LHCN-M2 (cell line): Measurements from ENCODE around the gene GRID1. TPM values are rescaled to one million over a fixed set of nuclear protein-coding genes. Genes with fewer than 3 reads are reported as not detected.

Experiments used
- DNase-seq: peaks from one replicate; pipeline ENCODE4 v3.0.0-alpha.2; 2012; ENCODE audit warnings: low read depth
- total RNA-seq: library from RNA; depleted of rRNA; stranded (reverse); fragments of >200 nt; gene quantifications from 2 replicates; pipeline ENCODE4 v1.2.3, GENCODE V29; 2014

GRID1 gene
- total RNA-seq, 1 experiment from 2014 or later: not detected

DNA sequence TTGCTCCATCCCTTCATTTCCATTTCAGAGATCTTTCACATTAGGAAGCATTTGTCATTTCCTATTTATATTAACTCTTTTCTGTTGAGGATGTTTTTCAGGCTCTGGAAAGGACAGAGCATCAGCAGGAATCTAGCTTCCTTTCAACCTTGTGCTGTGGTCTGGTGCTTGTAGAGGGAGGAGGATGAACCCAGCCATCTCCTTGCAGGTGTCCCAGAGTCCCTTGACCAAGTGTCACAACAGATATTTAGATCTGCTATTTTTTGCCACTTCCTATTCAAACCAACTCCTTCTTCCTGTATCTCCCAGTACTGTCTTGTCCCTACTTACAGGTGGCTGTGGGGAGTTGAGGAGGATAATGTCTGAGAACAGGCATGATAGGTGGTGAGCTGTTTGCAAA lies 742.8 kb downstream of the GRID1 start:
- DNase-seq: no peak

DNA sequence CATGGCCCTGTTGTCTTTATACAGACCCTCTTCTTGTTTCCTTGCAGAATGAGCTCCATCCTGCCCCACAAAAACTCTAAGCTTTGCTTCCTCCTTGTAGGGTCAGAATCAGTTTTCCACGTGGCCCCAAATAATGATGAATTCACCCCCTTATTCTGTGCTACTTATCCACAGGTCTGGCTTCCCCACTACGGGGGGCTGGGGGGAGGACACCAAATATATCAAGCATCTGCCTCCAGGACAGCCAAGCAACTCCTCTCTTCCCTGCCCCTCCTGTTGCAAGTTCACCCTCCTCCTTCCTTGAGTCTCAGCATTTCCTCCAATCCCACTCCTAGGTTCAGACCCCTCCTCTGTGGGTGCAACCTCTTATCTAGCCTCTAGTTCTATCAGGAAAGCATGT lies 743.3 kb downstream of the GRID1 start:
- DNase-seq: no peak

DNA sequence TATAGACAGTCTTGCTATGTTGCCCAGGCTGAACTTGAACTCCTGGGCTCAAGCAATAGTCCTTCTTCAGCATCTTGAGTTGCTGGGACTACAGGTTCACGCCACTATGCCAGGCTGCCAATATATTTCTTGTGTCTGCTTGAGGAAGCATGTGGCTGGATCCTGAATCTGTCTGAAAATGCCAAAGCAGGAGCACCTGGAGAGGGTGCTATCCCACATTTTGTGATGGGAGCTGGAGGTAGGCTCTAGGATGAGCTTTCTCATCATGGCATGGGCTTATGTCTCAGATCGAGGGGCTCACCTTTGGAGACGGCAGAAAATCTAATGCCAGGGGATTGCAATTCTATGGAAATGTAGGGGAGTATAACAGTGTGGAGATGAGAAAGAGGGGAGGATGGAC lies 744.2 kb downstream of the GRID1 start:
- no peak for DNase-seq

DNA sequence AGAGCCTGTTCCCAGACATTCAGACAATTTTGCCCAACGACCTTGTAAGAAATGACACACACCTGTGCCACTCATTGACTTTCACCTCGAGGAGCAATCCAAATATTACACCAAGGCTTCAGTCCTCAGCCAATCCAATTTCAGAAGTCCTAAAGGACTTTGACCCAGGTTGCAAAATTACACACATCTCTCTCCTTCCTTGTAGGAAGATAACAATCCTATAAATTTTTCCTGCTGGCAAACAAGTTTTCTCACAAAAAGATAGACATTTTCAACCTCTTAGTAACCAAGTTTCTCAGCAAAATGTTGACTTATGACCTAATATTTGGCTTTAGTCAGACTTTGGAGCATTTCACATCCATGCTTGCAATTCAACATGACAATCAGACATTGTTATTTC lies 745.0 kb downstream of the GRID1 start:
- DNase-seq: no peak

DNA sequence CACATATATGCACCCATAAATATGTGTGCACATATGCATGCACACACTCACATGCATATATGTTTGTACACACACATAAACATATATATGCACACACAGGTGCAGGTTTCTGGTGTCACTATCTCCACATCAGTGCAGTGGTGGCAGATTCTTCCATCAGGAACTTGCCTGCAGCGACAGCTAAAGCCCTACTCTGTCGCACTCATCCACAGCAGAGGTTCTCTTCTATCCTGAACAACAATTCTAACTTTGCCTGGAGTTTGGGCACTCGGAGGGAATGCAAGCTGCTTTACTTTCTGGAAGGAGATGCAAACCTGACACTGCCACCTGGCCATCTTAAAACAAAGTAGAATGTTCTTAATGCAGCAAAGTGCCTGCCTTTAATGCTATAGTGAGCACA lies 745.8 kb downstream of the GRID1 start:
- no peak for DNase-seq

DNA sequence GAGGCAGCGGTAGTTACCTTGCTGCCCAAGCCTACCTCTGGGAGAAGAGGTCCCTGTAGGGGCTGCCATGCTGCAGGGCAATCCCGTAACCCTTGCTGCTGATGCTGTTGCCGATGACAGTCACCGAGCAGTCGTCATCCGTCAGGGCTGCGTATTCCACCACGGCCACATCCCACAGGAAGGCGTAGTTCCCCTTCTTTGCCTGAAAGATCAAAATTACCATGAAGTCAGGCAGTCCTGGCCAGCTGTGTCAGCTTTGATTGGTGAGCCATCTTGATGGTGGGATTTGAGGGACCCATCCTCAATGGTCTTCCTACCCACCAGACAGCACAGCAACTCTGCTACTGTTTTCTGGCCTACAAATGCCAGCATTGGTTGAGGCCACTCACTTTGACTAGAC lies 746.8 kb downstream of the GRID1 start:
- no peak for DNase-seq

DNA sequence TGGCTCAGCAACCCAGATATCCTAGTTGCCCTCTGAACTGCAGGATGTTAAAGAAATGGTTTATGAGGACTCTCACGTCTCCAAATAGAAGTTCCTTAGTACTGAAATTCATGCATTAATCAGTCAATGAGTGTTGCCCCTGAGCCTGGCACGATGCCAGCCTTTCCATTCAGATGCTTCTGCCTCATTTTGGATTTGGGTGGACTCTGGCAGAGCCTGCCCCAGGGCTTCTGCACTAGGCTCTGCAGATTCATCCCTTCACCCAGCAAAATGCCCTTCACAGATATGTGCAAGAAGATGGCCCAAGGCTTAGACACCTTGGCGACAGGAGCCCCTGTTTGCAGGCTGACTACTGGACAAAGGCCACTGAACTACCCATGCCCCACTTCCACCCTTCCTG lies 747.8 kb downstream of the GRID1 start:
- no peak for DNase-seq

DNA sequence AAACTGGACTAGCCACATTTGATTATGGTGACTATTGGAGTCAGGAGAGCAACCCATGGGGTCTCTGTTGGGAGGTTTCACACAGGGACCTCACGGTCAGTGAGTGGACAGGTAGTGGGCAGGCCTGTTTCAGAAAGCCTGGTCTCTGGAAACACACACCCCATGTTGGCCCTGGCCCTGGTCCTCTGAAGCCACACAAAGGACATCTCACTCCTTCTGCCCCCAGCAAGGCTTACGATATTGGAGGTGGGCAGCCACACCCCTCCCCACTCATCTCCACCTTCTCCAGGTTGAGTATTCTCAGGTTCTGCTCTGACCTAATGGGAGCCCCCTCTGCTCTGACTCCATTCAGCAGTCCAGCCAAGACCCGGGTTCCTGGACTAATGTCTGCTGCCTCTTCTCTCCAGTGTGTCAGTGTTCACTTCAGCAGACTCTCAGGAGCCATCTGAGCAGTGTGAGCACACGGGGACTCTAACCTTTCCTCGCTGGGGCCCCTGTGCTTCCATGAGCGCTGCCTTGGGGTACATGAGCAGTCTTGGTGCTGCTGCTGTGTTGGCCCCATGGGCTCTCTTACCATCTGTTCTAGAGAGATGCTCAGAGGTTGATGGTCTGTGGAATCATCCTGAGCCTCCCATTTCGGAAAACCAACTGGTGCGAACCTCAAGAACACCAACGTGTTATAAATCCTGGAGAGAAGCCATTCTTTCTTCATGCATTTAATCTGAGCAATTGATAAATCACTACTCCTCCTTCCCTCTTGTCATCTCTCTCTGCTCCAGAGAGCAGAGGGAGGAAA lies 748.6 kb downstream of the GRID1 start:
- no peak for DNase-seq

DNA sequence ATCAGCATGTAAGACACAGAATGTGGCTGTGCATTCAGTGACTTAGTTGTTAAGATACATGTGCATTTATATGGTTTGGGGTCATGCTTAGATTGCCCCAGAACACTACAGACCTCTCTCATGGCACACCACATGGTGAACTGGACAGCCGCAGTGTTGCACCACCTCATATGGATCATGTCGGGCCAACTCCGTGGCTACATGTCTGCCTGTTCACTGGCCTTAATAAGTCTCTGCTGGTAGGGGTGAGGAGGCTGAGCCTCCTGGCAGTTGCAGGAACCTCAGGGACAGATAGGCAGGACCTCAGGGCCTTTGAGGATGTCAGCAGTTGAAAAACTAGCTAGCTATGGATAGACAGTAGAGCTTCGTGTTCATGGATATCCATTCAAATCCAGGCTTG lies 751.0 kb downstream of the GRID1 start:
- DNase-seq: no peak

DNA sequence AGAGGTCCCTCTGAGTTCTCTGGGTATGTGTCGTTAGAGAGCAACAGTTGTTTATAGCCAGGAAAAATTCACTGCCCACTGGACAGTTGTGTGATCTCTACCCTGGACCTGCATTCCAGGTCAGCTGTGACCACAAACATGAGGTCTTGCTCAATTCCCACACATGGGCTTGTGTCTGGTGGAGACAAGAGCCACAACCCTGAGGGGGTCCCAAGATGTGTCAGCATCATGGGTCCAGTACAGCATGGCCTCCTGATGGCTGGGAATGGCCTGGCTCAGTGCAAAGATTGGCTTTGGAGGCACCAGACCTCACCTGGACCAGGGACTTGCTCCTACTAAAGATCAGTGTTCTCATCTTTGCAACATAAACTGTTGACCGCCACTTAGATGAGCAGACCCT lies 751.6 kb downstream of the GRID1 start:
- DNase-seq: no peak

DNA sequence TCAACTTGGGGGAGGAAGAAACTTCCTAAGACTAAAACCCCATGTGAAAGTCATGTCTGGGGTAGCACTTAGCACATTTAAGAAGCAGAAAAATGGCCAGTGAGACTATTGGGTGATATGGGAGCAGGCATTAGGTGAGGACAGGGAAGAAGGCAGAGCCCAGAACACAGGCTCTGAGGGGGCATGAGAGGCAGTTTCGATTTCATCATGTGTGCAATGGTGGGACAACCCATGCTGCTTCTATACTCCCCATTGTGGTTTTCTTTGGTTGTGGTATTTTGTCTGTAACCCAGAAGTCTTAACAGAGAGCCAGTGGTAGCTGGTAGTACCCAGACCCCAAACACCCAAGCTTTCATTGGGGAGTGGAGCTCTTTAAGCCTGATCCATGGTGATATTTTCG lies 752.0 kb downstream of the GRID1 start:
- no peak for DNase-seq

DNA sequence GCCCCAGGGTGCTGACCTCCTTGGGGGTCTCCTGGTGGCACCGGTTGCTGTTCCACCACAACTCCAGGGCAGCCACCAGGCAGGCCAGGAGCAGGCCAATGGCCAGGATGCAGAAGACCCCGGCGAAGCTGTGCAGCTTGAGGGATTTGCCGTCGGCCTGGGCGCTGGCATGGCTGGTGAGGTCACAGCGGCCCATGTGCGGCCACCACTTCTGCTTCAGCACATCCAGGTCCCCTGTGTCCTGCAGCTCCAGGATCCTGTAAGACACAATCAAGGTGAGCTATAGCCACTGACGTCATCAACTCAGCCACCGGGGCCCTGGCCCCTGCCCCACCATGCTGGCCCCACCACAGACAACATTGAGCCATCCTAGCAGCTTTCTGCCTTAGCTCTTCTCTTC lies 753.2 kb downstream of the GRID1 start:
- DNase-seq: no peak

DNA sequence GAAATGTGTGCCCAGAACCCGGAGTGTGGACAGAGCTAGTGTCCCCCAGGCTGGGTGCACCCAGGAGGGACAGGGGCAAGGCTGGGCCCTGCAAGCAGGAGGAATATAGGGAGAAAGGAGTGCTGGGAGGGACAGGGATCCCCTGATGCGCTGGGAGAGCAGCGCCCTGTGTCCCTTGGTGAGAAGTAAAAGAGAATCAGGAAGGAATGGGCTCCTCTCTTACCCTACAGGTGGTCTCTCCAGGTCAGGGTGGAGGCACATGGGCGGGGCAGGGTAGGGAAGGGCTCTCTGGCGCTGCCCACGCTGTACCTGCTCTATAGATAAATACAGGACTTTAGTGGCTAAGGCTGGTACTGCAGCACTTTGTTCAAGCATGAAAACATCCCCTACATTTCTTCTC lies 753.8 kb downstream of the GRID1 start:
- DNase-seq: no peak

DNA sequence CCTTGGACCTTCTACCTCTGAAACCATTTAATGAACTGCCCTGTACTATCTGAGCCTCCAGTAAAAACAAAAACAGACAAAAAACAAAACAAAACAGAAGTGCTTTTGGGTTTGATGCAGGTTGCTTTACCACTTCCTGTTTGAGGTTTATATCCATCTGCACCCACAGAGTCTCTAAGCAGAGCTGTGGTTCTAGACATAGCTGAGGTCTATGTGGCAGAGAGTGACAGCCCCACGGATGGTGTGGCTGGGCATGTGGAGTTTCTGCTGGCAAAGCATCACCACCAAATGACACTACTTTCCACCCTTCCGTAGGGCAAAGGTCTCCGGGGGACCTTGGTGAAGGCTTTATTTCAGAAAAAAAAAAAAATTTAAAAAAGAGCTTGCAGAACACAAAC lies 754.2 kb downstream of the GRID1 start:
- DNase-seq: no peak

DNA sequence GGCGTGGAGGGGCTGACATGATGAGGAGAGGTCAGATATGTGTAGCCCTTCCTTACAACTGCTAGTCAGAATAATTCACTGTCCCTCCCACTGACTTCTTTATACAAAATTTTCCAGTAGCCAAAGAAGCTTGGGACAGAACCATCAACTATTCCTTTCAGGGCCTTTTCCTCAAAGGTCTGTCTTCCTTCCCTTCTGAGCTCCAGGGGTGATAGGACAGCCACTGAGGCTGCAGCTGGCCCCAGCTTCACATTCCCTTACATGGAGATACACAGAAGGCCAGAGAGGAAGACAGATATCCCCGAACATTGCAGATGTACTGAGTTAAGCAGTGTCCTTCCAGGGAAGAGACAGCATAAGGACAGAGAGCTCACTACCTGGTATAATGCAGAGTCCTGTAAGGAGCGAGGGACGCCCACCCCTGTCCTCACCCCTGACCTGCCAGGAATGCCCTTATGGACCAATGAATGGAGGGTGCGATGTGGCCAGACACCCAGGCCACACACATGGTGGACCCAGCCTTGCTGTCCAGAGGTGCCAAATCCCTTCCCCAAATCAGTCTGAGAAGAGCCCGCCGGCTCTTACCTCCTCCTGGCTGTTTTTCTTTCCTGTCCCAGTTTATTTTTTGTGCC lies 754.7 kb downstream of the GRID1 start:
- no peak for DNase-seq

DNA sequence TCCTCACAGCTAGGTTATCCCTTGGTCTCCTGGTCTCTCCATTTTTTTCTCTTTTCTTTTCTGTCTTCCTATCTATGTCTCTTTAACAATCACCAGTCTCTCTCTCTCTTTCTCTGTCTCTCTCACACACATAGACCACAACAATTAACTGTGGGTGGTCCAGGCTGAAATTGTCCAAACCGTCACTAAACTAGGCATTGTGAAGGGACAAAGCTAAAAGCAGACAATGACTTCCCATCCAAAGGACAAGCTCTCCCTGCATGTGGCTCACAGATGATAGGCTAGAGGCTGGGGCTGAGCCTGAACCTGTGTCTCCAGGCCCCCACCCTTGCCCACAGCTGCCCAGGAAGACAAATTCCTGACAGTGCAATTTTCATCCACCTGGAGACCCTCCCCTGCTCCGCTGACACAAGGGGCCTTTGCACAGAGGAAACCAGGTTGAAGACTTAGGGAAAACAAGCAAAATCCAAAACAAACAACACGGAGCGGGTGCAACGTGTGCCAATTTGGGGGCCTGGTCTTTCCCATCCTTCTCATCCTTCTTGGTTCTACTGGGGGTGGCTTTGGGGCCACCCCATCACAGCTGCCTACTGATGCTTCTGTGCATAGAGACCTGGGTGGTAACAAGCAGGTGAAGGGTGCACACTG lies 755.4 kb downstream of the GRID1 start:
- no peak for DNase-seq

DNA sequence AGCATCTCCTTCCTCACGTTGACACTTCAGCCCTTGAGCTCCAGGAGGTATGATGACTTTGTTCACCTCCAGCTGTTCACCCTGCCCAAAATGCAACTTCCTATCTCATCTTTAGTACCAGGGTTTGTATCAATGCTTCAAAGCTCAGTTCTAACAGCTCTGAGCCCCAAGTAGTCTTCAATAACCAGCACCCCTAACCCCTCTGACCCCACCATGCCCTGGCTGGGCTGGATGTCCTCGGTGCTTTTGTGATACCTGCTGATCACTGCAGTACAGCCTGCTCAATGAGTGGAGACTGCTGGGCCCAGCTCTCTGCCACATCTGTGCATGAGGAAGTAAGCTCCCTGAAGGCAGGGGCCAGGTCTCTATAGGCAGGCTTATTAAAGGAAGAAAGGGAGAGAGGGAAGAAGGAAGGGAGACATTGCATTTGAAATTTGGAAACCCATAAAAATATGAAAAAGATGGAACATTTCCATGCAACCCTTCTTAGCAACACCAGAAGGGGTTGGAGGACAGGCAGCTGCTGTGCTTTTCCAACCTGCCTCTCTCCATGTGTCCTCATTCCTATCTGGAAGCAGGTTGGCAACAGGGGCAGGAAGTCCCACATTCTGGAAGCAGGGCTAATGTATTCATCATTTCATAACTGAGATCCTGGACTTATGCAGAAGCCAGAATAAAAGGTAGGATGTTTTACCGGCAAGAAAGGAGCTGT lies 756.1 kb downstream of the GRID1 start:
- DNase-seq: no peak

DNA sequence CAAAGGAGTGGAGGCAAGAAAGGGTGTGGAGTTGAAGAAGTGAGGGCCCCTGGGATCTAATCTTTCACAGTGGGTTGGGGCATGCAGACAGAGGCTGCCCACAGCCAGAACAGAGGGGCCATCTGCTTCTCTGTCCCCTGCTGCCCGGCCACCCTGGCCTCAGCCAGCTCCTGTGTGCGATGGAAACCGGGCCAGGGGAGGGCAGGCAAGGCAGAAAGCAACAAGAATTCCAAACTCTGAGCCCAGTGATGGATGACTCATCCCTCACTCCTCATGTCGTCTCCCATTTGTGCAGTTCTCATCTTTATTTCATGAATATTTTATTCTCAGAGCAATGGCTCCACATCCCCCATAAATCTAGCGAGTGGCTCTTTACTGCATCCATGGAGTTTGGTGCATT lies 757.1 kb downstream of the GRID1 start:
- no peak for DNase-seq

DNA sequence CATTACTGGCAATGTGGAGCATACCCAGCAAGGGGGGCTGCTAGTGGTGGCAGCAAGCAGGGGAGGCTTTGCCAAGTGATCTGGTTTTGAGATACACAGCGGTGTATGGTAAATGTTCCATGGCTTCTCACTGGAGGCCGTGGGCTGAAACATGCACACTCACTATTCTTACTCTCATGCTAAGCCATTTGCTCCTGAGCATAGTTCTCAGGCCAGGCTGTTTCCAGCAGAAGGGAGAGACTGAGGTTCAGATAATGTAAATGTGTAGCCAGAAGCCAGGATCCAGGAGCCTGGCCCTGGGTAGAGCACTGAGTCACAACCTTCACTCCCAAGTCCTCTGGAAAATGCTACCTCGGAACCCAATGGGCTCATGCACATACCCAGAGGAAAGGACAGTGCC lies 757.9 kb downstream of the GRID1 start:
- DNase-seq: no peak

DNA sequence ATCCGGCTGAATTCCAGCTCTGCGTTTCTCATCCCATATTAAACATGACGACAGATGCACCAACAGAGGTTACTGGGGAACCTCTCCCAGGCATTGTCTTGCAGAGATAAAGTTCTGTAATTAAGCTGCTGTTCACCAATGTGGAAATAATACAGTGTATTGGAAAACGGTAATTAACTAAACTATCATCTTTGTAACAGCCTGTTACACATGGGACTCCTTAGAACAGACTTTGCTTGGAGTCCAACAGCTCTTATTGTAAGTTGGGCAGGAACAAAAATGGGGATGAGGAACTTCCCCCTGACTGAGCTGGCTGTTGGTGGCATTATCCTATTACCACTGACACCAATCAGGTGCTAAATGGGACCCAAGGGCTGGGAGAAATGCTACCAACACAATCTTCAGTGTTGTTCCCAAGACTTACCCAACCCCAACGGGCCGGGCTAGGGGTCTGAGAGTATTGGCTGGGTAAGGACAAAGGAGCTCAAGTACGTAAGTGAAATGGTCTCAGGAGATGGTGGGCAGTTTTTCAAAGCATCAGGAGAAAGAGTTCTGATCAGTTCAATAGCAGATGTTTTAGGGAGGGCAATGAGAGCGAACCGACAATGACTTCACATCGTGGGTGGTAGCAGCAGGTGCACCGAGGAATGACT lies 759.4 kb downstream of the GRID1 start:
- DNase-seq: no peak

DNA sequence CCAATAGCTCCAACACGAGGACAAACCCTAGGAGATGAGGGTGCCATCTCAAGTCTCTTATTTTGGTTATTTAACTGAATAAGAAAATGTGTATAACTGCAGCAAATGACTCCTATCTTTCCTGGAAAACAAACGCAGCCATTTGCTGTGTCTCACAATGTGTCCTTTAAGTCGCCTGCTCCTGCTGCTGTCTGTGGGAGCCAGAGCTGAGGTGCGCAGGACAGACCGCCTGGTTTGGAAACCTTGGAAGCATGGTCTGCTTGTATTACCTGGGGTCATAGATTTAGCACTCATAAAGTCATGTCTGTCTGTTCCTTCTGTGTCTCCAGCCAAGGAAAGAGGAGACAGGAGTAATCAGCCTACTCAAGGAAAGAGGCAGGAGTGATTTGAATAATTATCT lies 760.2 kb downstream of the GRID1 start:
- DNase-seq: no peak

DNA sequence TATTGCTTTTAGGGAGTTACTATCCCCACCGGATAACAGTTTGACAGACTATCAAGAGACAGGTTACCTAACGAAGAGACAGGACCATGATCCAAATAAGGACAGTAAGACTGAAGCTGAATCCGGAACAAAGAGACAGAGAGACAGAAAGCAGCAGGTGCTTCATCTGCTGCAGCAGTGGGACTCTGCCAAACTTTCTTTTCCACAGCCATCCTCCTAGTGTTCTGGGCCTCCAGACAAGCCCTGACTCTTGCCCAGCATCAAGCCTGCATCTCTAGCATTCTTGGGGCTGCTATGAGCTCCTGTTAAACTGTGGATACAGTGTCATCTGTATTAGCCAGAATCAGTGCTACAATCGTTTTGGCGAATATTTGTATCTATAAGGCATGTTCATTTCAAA lies 761.7 kb downstream of the GRID1 start:
- no peak for DNase-seq
